ENCODE measurements around the gene PIK3R2.

PIK3R2 gene

GRCh38 chr19:18126097-18126496, 26.9 kb upstream of the PIK3R2 start:
- DNase-seq: no peak

- no peak for DNase-seq
Observed at GRCh38 chr19:18128044-18128443, 24.9 kb upstream of the PIK3R2 start.

- DNase-seq: no peak
Observed at GRCh38 chr19:18128805-18129204, 24.2 kb upstream of the PIK3R2 start.

GRCh38 chr19:18130523-18131242, 22.3 kb upstream of the PIK3R2 start:
- DNase-seq: no peak

GRCh38 chr19:18131841-18132596, 20.9 kb upstream of the PIK3R2 start:
- peak; percentile 46 to 50 for DNase-seq

- no peak for DNase-seq
Observed at GRCh38 chr19:18135712-18136584, 17.0 kb upstream of the PIK3R2 start.

- no peak for DNase-seq
Observed at GRCh38 chr19:18137242-18137641, 15.7 kb upstream of the PIK3R2 start.

GRCh38 chr19:18137657-18138339, 15.2 kb upstream of the PIK3R2 start:
- no peak for DNase-seq

GRCh38 chr19:18140473-18140872, 12.5 kb upstream of the PIK3R2 start:
- no peak for DNase-seq

GRCh38 chr19:18141031-18141430, 11.9 kb upstream of the PIK3R2 start:
- no peak for DNase-seq

- no peak for DNase-seq
Observed at GRCh38 chr19:18143902-18144301, 9.1 kb upstream of the PIK3R2 start.

GRCh38 chr19:18144361-18144760, 8.6 kb upstream of the PIK3R2 start:
- no peak for DNase-seq

- DNase-seq: no peak
Observed at GRCh38 chr19:18144906-18145305, 8.1 kb upstream of the PIK3R2 start.

GRCh38 chr19:18145391-18145999, 7.5 kb upstream of the PIK3R2 start:
- DNase-seq: no peak

GRCh38 chr19:18147396-18147795, 5.6 kb upstream of the PIK3R2 start:
- no peak for DNase-seq

- DNase-seq: no peak
Observed at GRCh38 chr19:18149596-18149975, 3.4 kb upstream of the PIK3R2 start.

- DNase-seq: no peak
Observed at GRCh38 chr19:18150776-18151624, 2.0 kb upstream of the PIK3R2 start.

GRCh38 chr19:18152442-18152816, 534 bp upstream of the PIK3R2 start:
- peak; percentile 99 for DNase-seq

GRCh38 chr19:18153556-18154134, 682 bp downstream of the PIK3R2 start:
- peak in 1 of 2 experiments; percentile 35 for DNase-seq

GRCh38 chr19:18155095-18156087, 2.4 kb downstream of the PIK3R2 start:
- no peak for DNase-seq
